Mesendoderm (in vitro differentiated cells): ENCODE data around the gene PCSK5.

Experiments
- DNase-seq: peaks from one replicate; pipeline ENCODE4 v3.0.0; 2013
- H2AK5ac ChIP-seq: 2 replicates; pipeline ENCODE4 v1.6.1; 2013; ENCODE audit warnings: low read length, inconsistent platforms
- H2BK120ac ChIP-seq: 2 replicates; pipeline ENCODE4 v1.6.1; 2013; ENCODE audit warnings: low read depth, mild to moderate bottlenecking, low read length, moderate library complexity, mixed read lengths
- H2BK15ac ChIP-seq: replicated peaks from 2 replicates; pipeline ENCODE4 v1.6.1; 2013; ENCODE audit warnings: low read depth, mild to moderate bottlenecking, moderate library complexity
- H2BK5ac ChIP-seq: 2 replicates; pipeline ENCODE4 v1.6.1; 2013; ENCODE audit warnings: low read length, inconsistent platforms
- H3K18ac ChIP-seq: 2 replicates; pipeline ENCODE4 v1.6.1; 2013; ENCODE audit warnings: mild to moderate bottlenecking, low read length, mixed read lengths
- H3K23ac ChIP-seq: one replicate; pipeline ENCODE4 v1.6.1; 2013; ENCODE audit warnings: low read length
- H3K27ac ChIP-seq: 2 replicates; pipeline ENCODE4 v1.5.1; 2013; ENCODE audit warnings: low read depth, mild to moderate bottlenecking, inconsistent platforms, low read length, moderate library complexity
- H3K27me3 ChIP-seq: 2 replicates; pipeline ENCODE4 v1.6.1; 2013; ENCODE audit warnings: low read length, control low read depth, mild to moderate bottlenecking, inconsistent platforms; ENCODE audit not compliant: insufficient read depth, poor library complexity
- H3K36me3 ChIP-seq: 2 replicates; pipeline ENCODE4 v1.6.1; 2013; ENCODE audit warnings: low read length, inconsistent platforms; ENCODE audit not compliant: control insufficient read depth, insufficient read depth
- H3K4ac ChIP-seq: one replicate; pipeline ENCODE4 v1.6.1; 2013; ENCODE audit warnings: low read depth, mild to moderate bottlenecking, low read length, moderate library complexity
- H3K4me1 ChIP-seq: 2 replicates; pipeline ENCODE4 v1.6.1; 2013; ENCODE audit warnings: low read depth, low read length, inconsistent platforms; ENCODE audit not compliant: control insufficient read depth
- H3K4me2 ChIP-seq: 2 replicates; pipeline ENCODE4 v1.6.1; 2013; ENCODE audit warnings: low read length
- H3K4me3 ChIP-seq: 2 replicates; pipeline ENCODE4 v1.5.1; 2013; ENCODE audit warnings: mild to moderate bottlenecking, low read length
- H3K56ac ChIP-seq: one replicate; pipeline ENCODE4 v1.6.1; 2013; ENCODE audit warnings: low read length
- H3K79me1 ChIP-seq: 2 replicates; pipeline ENCODE4 v1.6.1; 2013; ENCODE audit warnings: low read length, inconsistent platforms
- H3K79me2 ChIP-seq: 2 replicates; pipeline ENCODE4 v1.6.1; 2013; ENCODE audit warnings: mild to moderate bottlenecking, low read length; ENCODE audit not compliant: control insufficient read depth, insufficient read depth
- H3K9ac ChIP-seq: 2 replicates; pipeline ENCODE4 v1.6.1; 2013; ENCODE audit warnings: low read length, inconsistent platforms
- H4K5ac ChIP-seq: one replicate; pipeline ENCODE4 v1.6.1; 2013; ENCODE audit warnings: low read length
- H4K8ac ChIP-seq: one replicate; pipeline ENCODE4 v1.6.1; 2013; ENCODE audit warnings: low read depth, mild to moderate bottlenecking, control low read depth, low read length, moderate library complexity
- WGBS: extraction: QIAGEN DNeasy Blood & Tissue Kit; methylation state at CpG from one replicate; pipeline ENCODE4 v1.1.7; 2013; ENCODE audit warnings: low lambda C conversion rate, missing lambda C conversion rate; ENCODE audit not compliant: insufficient coverage; ENCODE audit errors: extremely low coverage; 5-methylcytosine and 5-hydroxymethylcytosine counted together

Gene PCSK5

DNA sequence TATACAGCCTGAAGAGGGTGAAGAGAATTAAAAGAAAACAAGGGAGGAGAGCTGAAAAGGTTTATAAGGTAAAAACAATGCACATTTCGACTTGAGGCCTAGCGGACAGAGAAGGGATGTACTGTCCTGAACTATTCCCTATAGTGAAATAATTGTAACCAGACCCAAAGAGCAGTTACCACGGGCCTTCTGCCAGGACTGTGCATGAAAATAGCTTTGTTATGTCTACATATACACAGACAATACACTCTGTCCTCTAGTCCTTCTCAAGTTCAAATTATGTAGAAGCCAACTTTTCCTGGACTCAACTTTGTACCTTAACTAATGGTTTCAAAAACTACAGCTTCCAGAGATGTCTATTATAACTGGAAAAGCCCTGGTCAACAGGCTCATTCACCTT, 223.7 kb downstream of the PCSK5 start:
- WGBS, result no CpG with 5 or more reads among the region's 3 CpGs

GRCh38 chr9:76115396-76115795, 224.9 kb downstream of the PCSK5 start:
- Histone ChIP-seq H4K8ac (no peak overlapping the region), H3K27ac (no peak overlapping the region), H3K27me3 (no peaks in the 10 kb centered on the region), H3K56ac (no peak overlapping the region), H3K23ac (no peak overlapping the region), H3K36me3 (no peaks in the 10 kb centered on the region), H3K79me2 (no peaks in the 10 kb centered on the region), H3K4me1 (no peaks in the 10 kb centered on the region), H3K79me1 (no peaks in the 10 kb centered on the region), H2BK5ac (no peak overlapping the region), H3K4me3 (no peak overlapping the region), H3K4ac (no peak overlapping the region), H3K9ac (no peak overlapping the region), H4K5ac (no peak overlapping the region), H2BK120ac (no peak overlapping the region), H3K4me2 (no peak overlapping the region), H3K18ac (no peak overlapping the region), H2AK5ac (no peak overlapping the region), H2BK15ac (no peak overlapping the region)
- DNase-seq, result no peak
- WGBS, result no CpG with 5 or more reads among the region's 2 CpGs

More for the DNA sequence above, 223.7 kb downstream of the PCSK5 start:
- Histone ChIP-seq H3K4me2 (no peak overlapping the region), H4K8ac (no peak overlapping the region), H2BK15ac (no peak overlapping the region), H3K23ac (no peak overlapping the region), H2BK5ac (no peak overlapping the region), H2AK5ac (no peak overlapping the region), H3K56ac (no peak overlapping the region), H3K27ac (no peak overlapping the region), H3K9ac (no peak overlapping the region), H3K4me3 (no peak overlapping the region), H4K5ac (no peak overlapping the region), H3K79me2 (no peaks in the 10 kb centered on the region), H3K27me3 (no peaks in the 10 kb centered on the region), H3K36me3 (no peaks in the 10 kb centered on the region), H3K4me1 (no peaks in the 10 kb centered on the region), H3K79me1 (no peaks in the 10 kb centered on the region), H3K18ac (no peak overlapping the region), H2BK120ac (no peak overlapping the region), H3K4ac (no peak overlapping the region)
- no peak for DNase-seq

DNA sequence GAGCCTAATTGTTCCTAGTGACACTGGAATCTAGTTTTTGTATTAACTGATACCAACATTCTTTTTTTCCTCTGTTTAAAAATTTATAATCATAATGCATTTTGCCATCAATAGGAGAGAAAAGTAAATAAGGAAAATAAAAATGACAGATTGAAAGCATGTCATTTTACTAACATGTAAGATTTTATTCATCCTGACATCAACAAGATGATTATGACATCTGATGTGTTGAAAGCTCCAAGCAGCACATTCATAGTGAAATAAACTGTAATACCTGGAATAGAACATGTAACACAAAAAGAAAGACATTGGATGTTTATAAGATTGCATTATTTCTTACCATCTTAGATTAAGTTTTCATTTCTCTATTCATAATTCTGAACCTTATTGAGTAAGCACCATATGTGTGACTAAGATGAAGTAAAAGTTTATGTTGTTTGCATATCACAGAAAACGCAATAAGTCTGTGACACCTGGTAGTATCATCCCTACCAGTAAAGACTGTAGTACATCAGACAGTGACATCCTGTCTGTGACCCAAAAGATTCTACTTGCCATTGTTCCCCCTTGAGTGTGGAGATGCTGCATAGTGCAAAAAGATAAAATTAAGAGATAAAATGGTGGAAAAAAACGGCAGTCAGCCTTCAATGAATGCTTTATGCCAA, 225.6 kb downstream of the PCSK5 start:
- no CpG with 5 or more reads among the region's 2 CpGs for WGBS
- Histone ChIP-seq H3K27ac (no peak overlapping the region), H3K27me3 (no peaks in the 10 kb centered on the region), H3K23ac (no peak overlapping the region), H4K8ac (no peak overlapping the region), H3K4ac (no peak overlapping the region), H2AK5ac (no peak overlapping the region), H3K56ac (no peak overlapping the region), H2BK15ac (no peak overlapping the region), H3K4me1 (no peaks in the 10 kb centered on the region), H3K18ac (no peak overlapping the region), H2BK120ac (no peak overlapping the region), H3K36me3 (no peaks in the 10 kb centered on the region), H3K79me2 (no peaks in the 10 kb centered on the region), H3K79me1 (no peaks in the 10 kb centered on the region), H3K4me3 (no peak overlapping the region), H4K5ac (no peak overlapping the region), H2BK5ac (no peak overlapping the region), H3K9ac (no peak overlapping the region), H3K4me2 (no peak overlapping the region)
- no peak for DNase-seq

DNA sequence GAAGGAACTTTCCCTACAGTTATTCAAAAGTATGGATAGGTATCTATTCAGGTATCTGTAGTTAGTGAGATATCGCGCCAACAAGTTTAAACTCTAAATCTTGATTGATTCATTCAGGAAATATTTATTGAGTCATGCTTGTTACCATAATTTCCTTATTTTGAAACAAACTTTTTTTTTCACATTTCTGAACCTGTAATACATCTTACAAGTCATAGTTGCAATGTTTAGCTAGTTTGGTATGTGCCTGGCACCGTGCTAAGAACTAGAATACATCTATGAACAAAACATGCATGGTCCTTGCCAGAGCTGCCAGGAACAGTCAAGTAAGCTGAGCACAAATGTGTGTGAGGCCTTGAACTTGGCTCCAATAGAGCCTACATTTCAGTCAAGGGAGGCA, 226.4 kb downstream of the PCSK5 start:
- Histone ChIP-seq H3K9ac (no peak overlapping the region), H3K79me2 (no peaks in the 10 kb centered on the region), H3K4ac (no peak overlapping the region), H3K23ac (no peak overlapping the region), H3K56ac (no peak overlapping the region), H3K4me3 (no peak overlapping the region), H3K27me3 (no peaks in the 10 kb centered on the region), H2BK5ac (no peak overlapping the region), H4K8ac (no peak overlapping the region), H4K5ac (no peak overlapping the region), H2BK120ac (no peak overlapping the region), H3K18ac (no peak overlapping the region), H2AK5ac (no peak overlapping the region), H3K27ac (no peak overlapping the region), H3K36me3 (no peaks in the 10 kb centered on the region), H3K4me1 (no peaks in the 10 kb centered on the region), H3K79me1 (no peaks in the 10 kb centered on the region), H2BK15ac (no peak overlapping the region), H3K4me2 (no peak overlapping the region)
- WGBS, result no CpG with 5 or more reads among the region's 3 CpGs
- no peak for DNase-seq

DNA sequence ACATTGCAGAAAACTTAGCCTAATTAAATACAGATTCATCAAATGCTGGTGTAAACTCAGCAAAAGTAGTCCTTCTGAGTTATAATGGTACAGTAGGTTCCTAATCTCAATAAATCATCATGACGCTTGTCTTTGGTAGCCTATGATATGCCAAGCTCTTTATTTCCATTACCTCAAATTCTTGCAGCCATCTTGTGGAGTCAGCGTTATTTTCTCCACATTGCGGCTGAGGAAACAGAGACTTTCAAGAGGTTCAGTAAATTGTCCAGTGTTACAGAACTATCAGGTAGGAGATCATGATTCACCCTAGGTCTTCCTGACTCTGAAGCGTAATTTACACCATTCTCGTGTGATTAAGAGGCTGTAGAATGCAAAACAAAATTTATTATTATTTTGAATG, 237.2 kb downstream of the PCSK5 start:
- H3K79me1 ChIP-seq, result no peaks in the 10 kb centered on the region
- no peak overlapping the region for H3K27ac ChIP-seq
- H2BK15ac ChIP-seq, result no peak overlapping the region
- H2BK5ac ChIP-seq, result no peak overlapping the region
- no peaks in the 10 kb centered on the region for H3K4me1 ChIP-seq
- no peak overlapping the region for H3K4ac ChIP-seq
- no peak overlapping the region for H2BK120ac ChIP-seq
- no peaks in the 10 kb centered on the region for H3K79me2 ChIP-seq
- no peak overlapping the region for H4K8ac ChIP-seq
- no peaks in the 10 kb centered on the region for H3K36me3 ChIP-seq
- H3K4me2 ChIP-seq, result no peak overlapping the region
- no peak overlapping the region for H3K4me3 ChIP-seq
- no peak for DNase-seq
- no peak overlapping the region for H3K9ac ChIP-seq
- no peak overlapping the region for H3K23ac ChIP-seq
- H4K5ac ChIP-seq, result no peak overlapping the region
- no peak overlapping the region for H2AK5ac ChIP-seq
- no peaks in the 10 kb centered on the region for H3K27me3 ChIP-seq
- WGBS, result no CpG with 5 or more reads among the region's 5 CpGs
- H3K18ac ChIP-seq, result no peak overlapping the region
- no peak overlapping the region for H3K56ac ChIP-seq

DNA sequence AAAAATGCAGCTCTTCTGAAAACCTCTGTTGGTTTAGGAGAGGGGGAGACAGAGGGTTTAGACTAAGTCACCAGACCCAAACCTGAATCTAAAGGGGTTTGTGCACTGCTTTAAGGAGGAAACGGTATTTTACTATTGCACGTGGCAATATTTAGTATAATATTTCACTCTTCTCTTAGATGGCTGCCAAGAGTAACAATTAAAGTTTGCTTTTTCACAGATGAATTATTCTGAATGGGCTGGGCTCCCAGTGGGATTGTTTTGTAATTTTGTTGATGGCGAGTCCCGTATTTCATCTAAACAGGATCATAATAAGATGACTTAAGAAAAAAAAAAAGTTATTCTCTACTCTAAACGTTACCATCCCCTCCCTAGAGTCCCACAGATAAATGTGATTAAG, 245.4 kb downstream of the PCSK5 start:
- Histone ChIP-seq H3K4me3 (no peak overlapping the region), H3K36me3 (no peaks in the 10 kb centered on the region), H3K18ac (no peak overlapping the region), H3K9ac (no peak overlapping the region), H3K27ac (no peak overlapping the region), H3K56ac (no peak overlapping the region), H2BK15ac (no peak overlapping the region), H2BK120ac (no peak overlapping the region), H4K5ac (no peak overlapping the region), H3K4me2 (no peak overlapping the region), H4K8ac (no peak overlapping the region), H2BK5ac (no peak overlapping the region), H3K23ac (no peak overlapping the region), H3K79me2 (no peaks in the 10 kb centered on the region), H3K27me3 (no peaks in the 10 kb centered on the region), H2AK5ac (no peak overlapping the region), H3K79me1 (no peaks in the 10 kb centered on the region), H3K4ac (no peak overlapping the region), H3K4me1 (no peaks in the 10 kb centered on the region)
- no CpG with 5 or more reads among the region's 5 CpGs for WGBS
- no peak for DNase-seq
